Naive thymus-derived CD4-positive, alpha-beta T cell (primary cell): ENCODE data around the gene HIVEP3. TPM values are rescaled to one million over a fixed set of nuclear protein-coding genes. Genes with fewer than 3 reads are reported as not detected.
A peak's percentile ranks its signal among the peaks of the same experiment; 100 is the strongest.

Experiments used
- ATAC-seq: fragments of 150-1000 bp; cut with Tn5 transposase; 2 replicates; pipeline ENCODE4 v1.10.0; 2021; ENCODE audit warnings: mild to moderate bottlenecking, moderate library complexity
- CTCF ChIA-PET: fragments of 350-600 bp; sonication (Branson Sonifier 250); formaldehyde crosslinking; loops from one replicate; lab custom pipeline; 2021; ENCODE audit warnings: antibody characterized with exemption; lab: Charles Lee
- POLR2A ChIA-PET: fragments of 350-600 bp; sonication (Branson Sonifier 250); formaldehyde crosslinking; loops from one replicate; lab custom pipeline; 2021; ENCODE audit warnings: antibody characterized with exemption, inconsistent platforms; lab: Charles Lee
- DNase-seq, 9 donors: peaks; one replicate each; pipeline versions ENCODE4 v3.0.0 to v3.0.0-alpha.2; 2020 to 2022; ENCODE audit warnings: mixed read lengths in 1 of 9
- H3K27ac ChIP-seq: one replicate; pipeline ENCODE4 v1.7.0; 2013; ENCODE audit warnings: mild to moderate bottlenecking, low read depth, low read length, moderate library complexity
- H3K27me3 ChIP-seq, 2 donors: one replicate each; pipeline ENCODE4 v1.7.0; 2013; ENCODE audit warnings: low read length in 2 of 2, mild to moderate bottlenecking in 2 of 2, moderate library complexity in 2 of 2; ENCODE audit not compliant: control insufficient read depth in 2 of 2, insufficient read depth in 2 of 2
- H3K36me3 ChIP-seq, 3 experiments: 1 replicate in 2 of 3; 2 replicates in 1 of 3; pipeline ENCODE4 v1.7.0; 2013; ENCODE audit warnings: low read length in 3 of 3, mild to moderate bottlenecking in 3 of 3, moderate library complexity in 1 of 3; ENCODE audit not compliant: insufficient read depth in 3 of 3, control insufficient read depth in 2 of 3
- H3K4me1 ChIP-seq, 2 donors: one replicate each; pipeline ENCODE4 v1.7.0; 2013; ENCODE audit warnings: low read length in 2 of 2, mild to moderate bottlenecking in 2 of 2, moderate library complexity in 1 of 2; ENCODE audit not compliant: control insufficient read depth in 2 of 2, insufficient read depth in 2 of 2
- H3K4me3 ChIP-seq: 2 replicates; pipeline ENCODE4 v1.7.0; 2013; ENCODE audit warnings: mild to moderate bottlenecking, low read length
- H3K9me3 ChIP-seq, 3 experiments: 1 replicate in 2 of 3; 2 replicates in 1 of 3; pipeline ENCODE4 v1.7.0; 2013; ENCODE audit warnings: low read length in 3 of 3; ENCODE audit not compliant: control insufficient read depth in 2 of 3
- H3K27ac Mint-ChIP-seq, 9 donors: one replicate each; pipeline ENCODE4 v1.8.0; 2020 to 2022; ENCODE audit warnings: mixed read lengths in 9 of 9, mild to moderate bottlenecking in 8 of 9, moderate library complexity in 5 of 9, inconsistent platforms in 2 of 9
- H3K27me3 Mint-ChIP-seq, 5 donors: one replicate each; pipeline ENCODE4 v1.8.0; 2021 to 2022; ENCODE audit warnings: mixed read lengths in 5 of 5, mild to moderate bottlenecking in 1 of 5
- H3K36me3 Mint-ChIP-seq, 5 donors: one replicate each; pipeline ENCODE4 v1.8.0; 2020 to 2022; ENCODE audit warnings: mixed read lengths in 5 of 5, mild to moderate bottlenecking in 3 of 5, inconsistent platforms in 1 of 5
- H3K4me1 Mint-ChIP-seq, 7 donors: one replicate each; pipeline ENCODE4 v1.8.0; 2020 to 2022; ENCODE audit warnings: mixed read lengths in 7 of 7, mild to moderate bottlenecking in 3 of 7, inconsistent platforms in 1 of 7
- H3K4me3 Mint-ChIP-seq, 10 donors: one replicate each; pipeline ENCODE4 v1.8.0; 2020 to 2022; ENCODE audit warnings: mild to moderate bottlenecking in 10 of 10, mixed read lengths in 10 of 10, moderate library complexity in 6 of 10, inconsistent platforms in 2 of 10
- H3K9me3 Mint-ChIP-seq, 11 donors: one replicate each; pipeline ENCODE4 v1.8.0; 2020 to 2022; ENCODE audit warnings: mixed read lengths in 11 of 11, mild to moderate bottlenecking in 4 of 11, inconsistent platforms in 1 of 11, moderate library complexity in 1 of 11
- intact Hi-C, 2 donors: fragments of 100-400 bp; cut with micrococcal nuclease; formaldehyde crosslinking; loops; one replicate each; pipeline ENCODE4 v1.15.1; 2023
- polyA plus RNA-seq, 2 donors: library from polyadenylated mRNA; unstranded; fragments of 300-500 nt; fragmentation: Illumina TruSeq; gene quantifications; one replicate each; pipeline ENCODE4 v1.2.3, GENCODE V29; 2021
- total RNA-seq, 6 experiments: library from RNA in 5 of 6; stranded (reverse) in 5 of 6; gene quantifications; 1 replicate in 5 of 6; 2 replicates in 1 of 6; pipeline ENCODE4 v1.2.3 and lab custom pipeline; 2021 to 2026

HIVEP3 gene
- total and polyA plus RNA-seq, 7 experiments from 2014 or later, result 4.3 to 19.1 (median 7.0) TPM

- H3K27ac Mint-ChIP-seq, result no peak overlapping the region
Observed at GRCh38 chr1:41816061-41816460, 102.7 kb downstream of the HIVEP3 start.

GRCh38 chr1:41813755-41814745 is 104.7 kb downstream of the HIVEP3 start:
- ATAC-seq (no peak), DNase-seq (no peak)
- H3K27me3 ChIP-seq, result no peaks in the 10 kb centered on the region
- H3K36me3 Mint-ChIP-seq, result no peaks in the 10 kb centered on the region
- H3K27me3 Mint-ChIP-seq, result peaks cover 0 to 1% (median 0%) of the 10 kb centered on the region in 5 donors
- H3K4me1 ChIP-seq, result peaks cover 0 to 18% of the 10 kb centered on the region in 2 donors
- no peaks in the 10 kb centered on the region for H3K9me3 ChIP-seq
- no peak overlapping the region for H3K4me3 Mint-ChIP-seq
- POLR2A ChIA-PET, result no interaction called here
- H3K4me3 ChIP-seq, result no peak overlapping the region
- H3K36me3 ChIP-seq, result no peaks in the 10 kb centered on the region
- no peak overlapping the region for H3K27ac ChIP-seq
- no peak overlapping the region for H3K27ac Mint-ChIP-seq
- intact Hi-C loops, result loop anchor here (2.0 to 10.0 kb wide), 6 partner anchors 51 to 359 kb away; no protein-coding TSS in a partner anchor
- CTCF ChIA-PET, result interaction anchor here (0.5 kb wide), 1 partner anchor 53 kb away, joined by 3 read pairs; no protein-coding TSS in a partner anchor
- H3K9me3 Mint-ChIP-seq, result no peaks in the 10 kb centered on the region
- peaks cover 5 to 36% (median 16%) of the 10 kb centered on the region in 7 donors for H3K4me1 Mint-ChIP-seq

More at GRCh38 chr1:41816061-41816460, 102.7 kb downstream of the HIVEP3 start:
- DNase-seq, result no peak
- H3K4me1 Mint-ChIP-seq, result peaks cover 5 to 22% (median 11%) of the 10 kb centered on the region in 7 donors
- no peaks in the 10 kb centered on the region for H3K9me3 Mint-ChIP-seq
- POLR2A ChIA-PET, result no interaction called here
- Histone ChIP-seq H3K36me3 (no peaks in the 10 kb centered on the region), H3K4me1 (peaks cover 0 to 11% of the 10 kb centered on the region in 2 donors), H3K27ac (no peak overlapping the region), H3K9me3 (no peaks in the 10 kb centered on the region), H3K27me3 (no peaks in the 10 kb centered on the region), H3K4me3 (no peak overlapping the region)
- CTCF ChIA-PET, result no interaction called here
- H3K27me3 Mint-ChIP-seq, result peaks cover 0 to 4% (median 0%) of the 10 kb centered on the region in 5 donors
- intact Hi-C loops, result loop anchor here (10.0 kb wide), 2 partner anchors 49 to 219 kb away; no protein-coding TSS in a partner anchor
- H3K4me3 Mint-ChIP-seq, result no peak overlapping the region
- ATAC-seq, result no peak
- no peaks in the 10 kb centered on the region for H3K36me3 Mint-ChIP-seq

- Mint-ChIP-seq H3K4me3 (no peak overlapping the region), H3K36me3 (no peaks in the 10 kb centered on the region), H3K27ac (no peak overlapping the region)
Observed at GRCh38 chr1:41813226-41813625, 105.5 kb downstream of the HIVEP3 start.

GRCh38 chr1:41812453-41812852 is 106.3 kb downstream of the HIVEP3 start:
- ChIA-PET CTCF (interaction anchor here (1.1 to 1.9 kb wide), 3 partner anchors 139 to 361 kb away, joined by 3 to 6 read pairs (median 4); no protein-coding TSS in a partner anchor), POLR2A (no interaction called here)
- H3K4me3 ChIP-seq, result no peak overlapping the region
- H3K27ac ChIP-seq, result no peak overlapping the region
- H3K9me3 Mint-ChIP-seq, result no peaks in the 10 kb centered on the region
- no peaks in the 10 kb centered on the region for H3K27me3 ChIP-seq
- no peak overlapping the region for H3K4me3 Mint-ChIP-seq
- intact Hi-C loops, result loop anchor here (1.0 to 10.0 kb wide), 8 partner anchors 52 to 361 kb away; no protein-coding TSS in a partner anchor
- ATAC-seq (no peak), DNase-seq (no peak)
- no peaks in the 10 kb centered on the region for H3K9me3 ChIP-seq
- peaks cover under 1 to 24% of the 10 kb centered on the region in 2 donors for H3K4me1 ChIP-seq
- no peaks in the 10 kb centered on the region for H3K36me3 ChIP-seq
- H3K36me3 Mint-ChIP-seq, result no peaks in the 10 kb centered on the region
- H3K27me3 Mint-ChIP-seq, result no peaks in the 10 kb centered on the region
- peaks cover 13 to 44% (median 22%) of the 10 kb centered on the region in 7 donors for H3K4me1 Mint-ChIP-seq
- peak overlapping the region in 1 of 9 donors; percentile 66 for H3K27ac Mint-ChIP-seq

More at GRCh38 chr1:41813226-41813625, 105.5 kb downstream of the HIVEP3 start:
- H3K27me3 ChIP-seq, result no peaks in the 10 kb centered on the region
- H3K27ac ChIP-seq, result no peak overlapping the region
- no peak for DNase-seq
- no peaks in the 10 kb centered on the region for H3K9me3 ChIP-seq
- ATAC-seq, result no peak
- no peaks in the 10 kb centered on the region for H3K36me3 ChIP-seq
- Mint-ChIP-seq H3K4me1 (peaks cover 5 to 37% (median 18%) of the 10 kb centered on the region in 7 donors), H3K27me3 (no peaks in the 10 kb centered on the region), H3K9me3 (no peaks in the 10 kb centered on the region)
- no peak overlapping the region for H3K4me3 ChIP-seq
- H3K4me1 ChIP-seq, result peaks cover 0 to 19% of the 10 kb centered on the region in 2 donors
- intact Hi-C loops, result loop anchor here (2.0 to 10.0 kb wide), 6 partner anchors 52 to 360 kb away; no protein-coding TSS in a partner anchor
- POLR2A ChIA-PET, result no interaction called here
- CTCF ChIA-PET, result no interaction called here

GRCh38 chr1:41812051-41812450 is 106.7 kb downstream of the HIVEP3 start:
- peaks cover 5 to 28% of the 10 kb centered on the region in 2 donors for H3K4me1 ChIP-seq
- POLR2A ChIA-PET, result no interaction called here
- H3K4me3 ChIP-seq, result no peak overlapping the region
- DNase-seq (peak in 6 of 9 donors; percentile 23 to 63 (median 47)), ATAC-seq (peak; percentile 77)
- H3K4me3 Mint-ChIP-seq, result peak overlapping the region in 1 of 10 donors; percentile 29
- H3K9me3 ChIP-seq, result no peaks in the 10 kb centered on the region
- no peaks in the 10 kb centered on the region for H3K27me3 Mint-ChIP-seq
- no peaks in the 10 kb centered on the region for H3K36me3 Mint-ChIP-seq
- no peaks in the 10 kb centered on the region for H3K9me3 Mint-ChIP-seq
- H3K27ac Mint-ChIP-seq, result peak overlapping the region in 2 of 9 donors; percentile 21 to 66
- H3K27ac ChIP-seq, result no peak overlapping the region
- H3K4me1 Mint-ChIP-seq, result peaks cover 17 to 48% (median 26%) of the 10 kb centered on the region in 7 donors
- CTCF ChIA-PET, result interaction anchor here (1.1 to 1.9 kb wide), 3 partner anchors 139 to 362 kb away, joined by 3 to 6 read pairs (median 4); no protein-coding TSS in a partner anchor
- no peaks in the 10 kb centered on the region for H3K36me3 ChIP-seq
- H3K27me3 ChIP-seq, result no peaks in the 10 kb centered on the region
- intact Hi-C loops, result loop anchor here (1.0 to 10.0 kb wide), 8 partner anchors 53 to 361 kb away; no protein-coding TSS in a partner anchor

GRCh38 chr1:41811051-41811795 is 107.5 kb downstream of the HIVEP3 start:
- Histone ChIP-seq H3K27me3 (no peaks in the 10 kb centered on the region), H3K4me1 (peaks cover 13 to 36% of the 10 kb centered on the region in 2 donors), H3K27ac (no peak overlapping the region), H3K9me3 (no peaks in the 10 kb centered on the region), H3K36me3 (no peaks in the 10 kb centered on the region), H3K4me3 (no peak overlapping the region)
- Mint-ChIP-seq H3K4me3 (no peak overlapping the region), H3K4me1 (peaks cover 25 to 57% (median 33%) of the 10 kb centered on the region in 7 donors), H3K9me3 (no peaks in the 10 kb centered on the region), H3K36me3 (no peaks in the 10 kb centered on the region), H3K27ac (peak overlapping the region in 1 of 9 donors; percentile 71), H3K27me3 (no peaks in the 10 kb centered on the region)
- no peak for DNase-seq
- intact Hi-C loops, result loop anchor here (5.0 to 10.0 kb wide), 4 partner anchors 54 to 224 kb away; no protein-coding TSS in a partner anchor
- POLR2A ChIA-PET, result no interaction called here
- CTCF ChIA-PET, result interaction anchor here (1.0 to 1.9 kb wide), 4 partner anchors 30 to 362 kb away, joined by 3 to 6 read pairs (median 4); no protein-coding TSS in a partner anchor
- peak; percentile 81 for ATAC-seq
